ENCODE results near the gene MRPL37.

- no peak for TF ChIP-seq POLR2A (IDR thresholded peaks at IDR 0.05)
- TF ChIP-seq, protein P1, sequence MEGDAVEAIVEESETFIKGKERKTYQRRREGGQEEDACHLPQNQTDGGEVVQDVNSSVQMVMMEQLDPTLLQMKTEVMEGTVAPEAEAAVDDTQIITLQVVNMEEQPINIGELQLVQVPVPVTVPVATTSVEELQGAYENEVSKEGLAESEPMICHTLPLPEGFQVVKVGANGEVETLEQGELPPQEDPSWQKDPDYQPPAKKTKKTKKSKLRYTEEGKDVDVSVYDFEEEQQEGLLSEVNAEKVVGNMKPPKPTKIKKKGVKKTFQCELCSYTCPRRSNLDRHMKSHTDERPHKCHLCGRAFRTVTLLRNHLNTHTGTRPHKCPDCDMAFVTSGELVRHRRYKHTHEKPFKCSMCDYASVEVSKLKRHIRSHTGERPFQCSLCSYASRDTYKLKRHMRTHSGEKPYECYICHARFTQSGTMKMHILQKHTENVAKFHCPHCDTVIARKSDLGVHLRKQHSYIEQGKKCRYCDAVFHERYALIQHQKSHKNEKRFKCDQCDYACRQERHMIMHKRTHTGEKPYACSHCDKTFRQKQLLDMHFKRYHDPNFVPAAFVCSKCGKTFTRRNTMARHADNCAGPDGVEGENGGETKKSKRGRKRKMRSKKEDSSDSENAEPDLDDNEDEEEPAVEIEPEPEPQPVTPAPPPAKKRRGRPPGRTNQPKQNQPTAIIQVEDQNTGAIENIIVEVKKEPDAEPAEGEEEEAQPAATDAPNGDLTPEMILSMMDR (IDR thresholded peaks at IDR 0.05) = no peak
These were observed 46.2 kb upstream of the MRPL37 start for GRCh38 chr1:54153535-54154439.

All from adrenal gland (tissue), 5 donors.